Measurements from ENCODE around the gene NXPE3. TPM values are rescaled to one million over a fixed set of nuclear protein-coding genes. Genes with fewer than 3 reads are reported as not detected.

The NXPE3 gene
- polyA plus RNA-seq, 3 donors, result 14.6 to 35.8 (median 19.8) TPM

DNA sequence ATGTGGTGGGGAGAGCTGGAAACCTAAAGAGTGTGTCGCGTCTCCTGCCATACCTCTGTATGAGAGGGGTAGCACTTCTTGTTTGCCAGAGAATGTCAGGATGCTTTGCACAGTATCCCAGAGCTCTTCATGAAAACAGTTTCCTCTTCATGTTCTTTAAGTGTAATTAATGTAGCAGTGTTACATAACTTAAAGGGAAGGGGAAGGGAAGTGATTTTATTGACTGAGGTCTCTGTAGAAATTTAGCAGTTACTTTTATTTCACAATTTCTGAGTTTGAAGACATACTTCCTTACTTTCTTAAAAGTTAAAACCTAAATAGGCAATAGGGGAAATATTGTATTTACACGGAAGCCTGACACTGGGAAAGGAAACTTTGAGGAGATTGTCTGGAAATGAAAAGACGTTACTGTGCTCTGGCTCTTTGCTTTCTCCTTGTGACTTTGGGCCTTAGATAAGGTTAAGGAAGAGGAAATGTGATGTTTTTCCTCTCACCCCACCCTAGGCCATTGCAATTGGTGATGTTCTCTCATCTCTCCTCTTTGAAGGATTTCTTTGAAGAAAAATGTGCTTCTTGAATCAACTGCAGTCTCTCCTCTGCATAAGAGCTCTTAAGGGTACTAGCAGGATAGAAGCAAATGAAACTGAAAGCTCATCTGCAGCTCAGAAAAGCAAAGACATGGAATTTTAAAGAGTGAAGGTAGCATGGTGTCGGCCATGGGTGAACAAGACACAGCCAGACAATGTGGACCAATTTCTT is 6.0 kb downstream of the NXPE3 start:
- intact Hi-C loops (cut with micrococcal nuclease), result no loop called here
- Histone ChIP-seq H3K27ac (ENCODE audit: low read depth in 1 of 2, low read length in 2 of 2) (peak overlapping the region; percentile 18 to 85), H3K4me2 (replicated peaks; ENCODE audit: extremely low read depth, low read length, poor library complexity, severe bottlenecking) (peak overlapping the region; percentile 77), H3K4me1 (ENCODE audit: control insufficient read depth in 1 of 2, insufficient read depth in 2 of 2, low read length in 2 of 2) (peaks cover 48 to 58% of the 10 kb centered on the region in 2 donors), H3K4me3 (replicated peaks in 1 of 3; ENCODE audit: low read depth in 2 of 3, low read length in 3 of 3) (peak overlapping the region in 2 of 3 experiments; percentile 41 to 66), H3K9ac (ENCODE audit: insufficient read depth, low read length, poor library complexity, severe bottlenecking) (peak overlapping the region; percentile 15), H3K36me3 (replicated peaks in 1 of 2; ENCODE audit: control insufficient read depth in 1 of 2, insufficient read depth in 2 of 2, low read length in 2 of 2) (peaks cover 44 to 64% of the 10 kb centered on the region in 2 donors), H3K79me2 (ENCODE audit: insufficient read depth, low read length) (peaks cover 85% of the 10 kb centered on the region), H3K9me3 (replicated peaks in 1 of 2; ENCODE audit: control insufficient read depth in 1 of 2, insufficient read depth in 1 of 2, low read length in 2 of 2) (no peaks in the 10 kb centered on the region), H2AFZ (ENCODE audit: insufficient read depth, low read depth, low read length, poor library complexity, severe bottlenecking) (peak overlapping the region; percentile 51), H4K20me1 (ENCODE audit: insufficient read depth, low read length) (no peaks in the 10 kb centered on the region), H3K27me3 (ENCODE audit: control insufficient read depth in 2 of 2, insufficient read depth in 2 of 2, low read length in 2 of 2) (no peaks in the 10 kb centered on the region)
- peak; percentile 51 to 80 (median 61) for DNase-seq
- peaks cover 53 to 68% of the 10 kb centered on the region in 2 donors for H3K36me3 Mint-ChIP-seq
- no peak for TF ChIP-seq CTCF (IDR thresholded peaks at IDR 0.05)
- H3K27me3 Mint-ChIP-seq (ENCODE audit: low read depth in 3 of 3), result peaks cover 0 to 1% (median 0%) of the 10 kb centered on the region in 3 donors
- WGBS (ENCODE audit: insufficient coverage), result 29% methylated on average over 3 of the region's 5 CpGs
- H3K9me3 Mint-ChIP-seq, result no peaks in the 10 kb centered on the region
- H3K27ac Mint-ChIP-seq, result peak overlapping the region; percentile 87 to 96 (median 93)
- H3K4me3 Mint-ChIP-seq, result peak overlapping the region; percentile 25 to 71
- peaks cover 59% of the 10 kb centered on the region for H3K4me1 Mint-ChIP-seq

DNA sequence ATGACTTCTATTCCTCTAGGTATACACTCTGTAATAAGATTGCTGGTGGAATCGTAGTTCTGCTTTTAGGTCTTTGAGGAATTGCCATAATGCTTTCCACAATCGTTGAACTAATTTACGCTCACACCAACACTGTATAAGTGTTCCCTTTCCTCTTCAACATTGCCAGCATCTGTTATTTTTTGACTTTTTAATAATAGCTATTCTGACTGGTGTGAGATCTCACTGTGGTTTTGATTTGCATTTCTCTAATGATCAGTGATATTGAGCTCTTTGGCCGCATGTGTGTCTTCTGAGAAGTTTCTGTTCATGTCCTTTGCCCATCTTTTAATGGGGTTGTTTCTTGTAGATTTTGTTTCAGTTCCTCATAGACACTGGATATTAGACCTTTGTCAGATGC is 12.8 kb downstream of the NXPE3 start:
- H3K27ac ChIP-seq (ENCODE audit: low read depth in 1 of 2, low read length in 2 of 2), result peak overlapping the region in 1 of 2 donors; percentile 45
- no peak for TF ChIP-seq CTCF (IDR thresholded peaks at IDR 0.05)
- H3K79me2 ChIP-seq (ENCODE audit: insufficient read depth, low read length), result peaks cover 98% of the 10 kb centered on the region
- DNase-seq, result no peak
- Mint-ChIP-seq H3K36me3 (peaks cover 76 to 98% of the 10 kb centered on the region in 2 donors), H3K27me3 (ENCODE audit: low read depth in 3 of 3) (no peaks in the 10 kb centered on the region), H3K27ac (peak overlapping the region in 6 of 7 donors; percentile 9 to 82 (median 38)), H3K4me3 (peak overlapping the region; percentile 13 to 73), H3K4me1 (peaks cover 33% of the 10 kb centered on the region), H3K9me3 (peaks cover 3 to 11% (median 6%) of the 10 kb centered on the region in 7 donors)
- peaks cover 59 to 93% of the 10 kb centered on the region in 2 donors for H3K36me3 ChIP-seq (replicated peaks in 1 of 2; ENCODE audit: control insufficient read depth in 1 of 2, insufficient read depth in 2 of 2, low read length in 2 of 2)
- no peak overlapping the region for H2AFZ ChIP-seq (ENCODE audit: insufficient read depth, low read depth, low read length, poor library complexity, severe bottlenecking)
- H4K20me1 ChIP-seq (ENCODE audit: insufficient read depth, low read length), result peaks cover 31% of the 10 kb centered on the region
- no peaks in the 10 kb centered on the region for H3K9me3 ChIP-seq (replicated peaks in 1 of 2; ENCODE audit: control insufficient read depth in 1 of 2, insufficient read depth in 1 of 2, low read length in 2 of 2)
- no peak overlapping the region for H3K9ac ChIP-seq (ENCODE audit: insufficient read depth, low read length, poor library complexity, severe bottlenecking)
- H3K4me2 ChIP-seq (replicated peaks; ENCODE audit: extremely low read depth, low read length, poor library complexity, severe bottlenecking), result no peak overlapping the region
- H3K4me3 ChIP-seq (replicated peaks in 1 of 3; ENCODE audit: low read depth in 2 of 3, low read length in 3 of 3), result no peak overlapping the region
- H3K27me3 ChIP-seq (ENCODE audit: control insufficient read depth in 2 of 2, insufficient read depth in 2 of 2, low read length in 2 of 2), result no peaks in the 10 kb centered on the region
- H3K4me1 ChIP-seq (ENCODE audit: control insufficient read depth in 1 of 2, insufficient read depth in 2 of 2, low read length in 2 of 2), result peaks cover 15 to 21% of the 10 kb centered on the region in 2 donors
- WGBS (ENCODE audit: insufficient coverage), result 57% methylated on average over 1 of the region's 4 CpGs
- intact Hi-C loops (cut with micrococcal nuclease), result no loop called here

Measured in CD14-positive monocyte (primary cell).